ENCODE measurements around the gene SLC39A11. TPM values are rescaled to one million over a fixed set of nuclear protein-coding genes. Genes with fewer than 3 reads are reported as not detected.

Gene SLC39A11
- total RNA-seq, 4 donors from 2014 or later = 45.2 to 59.5 (median 49.2) TPM

- 96% methylated on average over 3 of the region's 3 CpGs for WGBS
- Histone ChIP-seq H3K36me3 (no peaks in the 10 kb centered on the region), H3K27me3 (no peaks in the 10 kb centered on the region), H3K4me3 (no peak overlapping the region), H3K9me3 (no peaks in the 10 kb centered on the region), H3K27ac (no peak overlapping the region), H3K4me1 (no peaks in the 10 kb centered on the region)
- TF ChIP-seq POLR2A (IDR thresholded peaks at IDR 0.05) = no peak
- no peak for TF ChIP-seq CTCF (IDR thresholded peaks at IDR 0.05)
- TF ChIP-seq POLR2AphosphoS5 (IDR thresholded peaks at IDR 0.05) = no peak
- no peak for TF ChIP-seq EP300 (IDR thresholded peaks at IDR 0.05)
- DNase-seq (ENCODE audit: low spot score in 2 of 2) = no peak
Measured at GRCh38 chr17:73017658-73018057, 74.8 kb downstream of the SLC39A11 start.

GRCh38 chr17:73015722-73016276 lies 76.7 kb downstream of the SLC39A11 start:
- DNase-seq (ENCODE audit: low spot score in 2 of 2) = no peak
- TF ChIP-seq EP300 (IDR thresholded peaks at IDR 0.05) (no peak), POLR2AphosphoS5 (IDR thresholded peaks at IDR 0.05) (no peak), CTCF (IDR thresholded peaks at IDR 0.05) (no peak), POLR2A (IDR thresholded peaks at IDR 0.05) (no peak)
- Histone ChIP-seq H3K27ac (no peak overlapping the region), H3K4me3 (no peak overlapping the region), H3K9me3 (no peaks in the 10 kb centered on the region), H3K27me3 (no peaks in the 10 kb centered on the region), H3K4me1 (no peaks in the 10 kb centered on the region), H3K36me3 (no peaks in the 10 kb centered on the region)
- WGBS = 99% methylated on average over 7 of the region's 7 CpGs

GRCh38 chr17:73013816-73014663 lies 78.4 kb downstream of the SLC39A11 start:
- Histone ChIP-seq H3K27me3 (no peaks in the 10 kb centered on the region), H3K36me3 (no peaks in the 10 kb centered on the region), H3K27ac (no peak overlapping the region), H3K4me3 (no peak overlapping the region), H3K4me1 (no peaks in the 10 kb centered on the region), H3K9me3 (no peaks in the 10 kb centered on the region)
- 85% methylated on average over 14 of the region's 14 CpGs for WGBS
- DNase-seq (ENCODE audit: low spot score in 2 of 2) = no peak
- TF ChIP-seq EP300 (IDR thresholded peaks at IDR 0.05) (no peak), POLR2AphosphoS5 (IDR thresholded peaks at IDR 0.05) (no peak), CTCF (IDR thresholded peaks at IDR 0.05) (no peak), POLR2A (IDR thresholded peaks at IDR 0.05) (no peak)

- 95% methylated on average over 8 of the region's 8 CpGs for WGBS
- no peaks in the 10 kb centered on the region for H3K36me3 ChIP-seq
- no peaks in the 10 kb centered on the region for H3K4me1 ChIP-seq
- no peaks in the 10 kb centered on the region for H3K27me3 ChIP-seq
- no peaks in the 10 kb centered on the region for H3K9me3 ChIP-seq
- H3K27ac ChIP-seq = no peak overlapping the region
- DNase-seq (ENCODE audit: low spot score in 2 of 2) = no peak
- no peak overlapping the region for H3K4me3 ChIP-seq
- no peak for TF ChIP-seq EP300 (IDR thresholded peaks at IDR 0.05)
- TF ChIP-seq POLR2AphosphoS5 (IDR thresholded peaks at IDR 0.05) = no peak
- TF ChIP-seq POLR2A (IDR thresholded peaks at IDR 0.05) = no peak
- TF ChIP-seq CTCF (IDR thresholded peaks at IDR 0.05) = no peak
Measured at GRCh38 chr17:73013301-73013700, 79.2 kb downstream of the SLC39A11 start.

- no peak overlapping the region for H3K4me3 ChIP-seq
- peaks cover 4% of the 10 kb centered on the region for H3K4me1 ChIP-seq
- no peaks in the 10 kb centered on the region for H3K36me3 ChIP-seq
- no peak overlapping the region for H3K27ac ChIP-seq
- TF ChIP-seq POLR2A (IDR thresholded peaks at IDR 0.05) (no peak), POLR2AphosphoS5 (IDR thresholded peaks at IDR 0.05) (no peak), EP300 (IDR thresholded peaks at IDR 0.05) (no peak), CTCF (IDR thresholded peaks at IDR 0.05) (no peak)
- no peaks in the 10 kb centered on the region for H3K9me3 ChIP-seq
- WGBS = 64% methylated on average over 8 of the region's 8 CpGs
- DNase-seq (ENCODE audit: low spot score in 2 of 2) = no peak
- H3K27me3 ChIP-seq = no peaks in the 10 kb centered on the region
Measured at GRCh38 chr17:73011016-73011486, 81.4 kb downstream of the SLC39A11 start.
